ENCODE data around the gene PRG3. TPM values are rescaled to one million over a fixed set of nuclear protein-coding genes. Genes with fewer than 3 reads are reported as not detected.
"Not testable (repeated sequence)": the region's sequence is repeated elsewhere in the genome, so short reads cannot be mapped to it uniquely, and the experiment has no call there.

Gene PRG3
- total and polyA plus RNA-seq, 2 donors (not counting 1 experiment from before 2014, with no cell fraction given): not detected

DNA sequence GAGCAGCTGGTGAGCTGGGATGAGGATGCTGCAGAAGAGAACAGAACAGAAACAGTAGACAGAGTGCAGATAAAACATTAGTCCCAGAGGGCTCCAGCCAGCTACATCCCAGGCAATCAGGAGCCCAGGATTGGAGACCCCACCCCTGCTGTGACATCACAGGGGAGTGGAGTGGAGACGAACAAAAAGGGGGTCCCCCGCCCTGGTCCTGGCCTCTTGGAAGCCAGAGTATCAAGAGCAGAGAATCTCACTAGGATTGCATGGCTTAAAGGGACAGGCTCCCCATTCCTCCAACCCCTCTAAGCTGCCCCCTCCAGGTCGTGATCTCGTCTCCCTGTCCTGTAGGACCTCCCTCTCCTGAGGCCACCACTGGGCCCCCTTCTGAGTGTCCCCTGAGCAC is 42.8 kb downstream of the PRG3 start, which contains the start of gene P2RX3:
Gene P2RX3, plus strand, starts transcription at position 211 of the 400 bp plus-strand sequence. CDS start 199 bp downstream, outside the sequence.
- peaks cover 11% of the 10 kb centered on the region for H3K27me3 Mint-ChIP-seq
- Histone ChIP-seq H3K4me1 (ENCODE audit: control insufficient read depth in 2 of 2, insufficient read depth in 2 of 2, low read length in 2 of 2) (peaks cover 17 to 23% of the 10 kb centered on the region in 2 donors), H3K79me2 (ENCODE audit: control insufficient read depth, insufficient read depth, low read length) (peaks cover 28% of the 10 kb centered on the region), H3K9ac (ENCODE audit: low read length) (no peak within 1 kb of the TSS), H3K9me3 (ENCODE audit: control extremely low read depth in 1 of 3, control insufficient read depth in 2 of 3, insufficient read depth in 1 of 3, low read length in 2 of 3) (no peaks in the 10 kb centered on the region), H4K20me1 (ENCODE audit: control insufficient read depth, insufficient read depth, low read length, poor library complexity, severe bottlenecking) (no peaks in the 10 kb centered on the region), H3K27me3 (replicated peaks in 1 of 4; ENCODE audit: control extremely low read depth in 1 of 4, control insufficient read depth in 3 of 4, insufficient read depth in 4 of 4, low read length in 3 of 4) (no peaks in the 10 kb centered on the region), H3K36me3 (replicated peaks in 1 of 2; ENCODE audit: control extremely low read depth in 1 of 2, control insufficient read depth in 1 of 2, extremely low read depth in 1 of 2, insufficient read depth in 2 of 2, low read length in 1 of 2) (peaks cover 0 to 9% of the 10 kb centered on the region in 2 experiments), H3K4me3 (ENCODE audit: control extremely low read depth in 1 of 5, extremely low read depth in 1 of 5, insufficient read depth in 1 of 5, low read depth in 2 of 5, low read length in 4 of 5) (no peak within 1 kb of the TSS), H2AFZ (ENCODE audit: insufficient read depth, low read depth, low read length, poor library complexity, severe bottlenecking) (no peak within 1 kb of the TSS), H3K4me2 (replicated peaks; ENCODE audit: low read depth, low read length, poor library complexity, severe bottlenecking) (no peak within 1 kb of the TSS), H3K27ac (ENCODE audit: low read length in 2 of 2) (no peak within 1 kb of the TSS)
- peaks cover 26% of the 10 kb centered on the region for H3K4me1 Mint-ChIP-seq
- intact Hi-C loops (cut with micrococcal nuclease): loop anchor here (5.0 kb wide), 2 partner anchors 89 to 329 kb away; partner anchors contain the start of genes SLC43A3 and ZDHHC5
- WGBS (ENCODE audit: insufficient coverage): 86% methylated on average over 4 of the region's 4 CpGs
- CTCF ChIA-PET: interaction anchor here (0.8 to 1.3 kb wide), 3 partner anchors 11 to 305 kb away, joined by 3 to 6 read pairs (median 4); no protein-coding TSS in a partner anchor
- H3K4me3 Mint-ChIP-seq: no peak within 1 kb of the TSS
- H3K9me3 Mint-ChIP-seq (ENCODE audit: insufficient read depth): no peaks in the 10 kb centered on the region
- H3K27ac Mint-ChIP-seq: peak within 1 kb of the TSS; percentile 72
- POLR2A ChIA-PET: no interaction called here
- no peak for TF ChIP-seq EZH2 (IDR thresholded peaks at IDR 0.05; ENCODE audit: borderline replicate concordance, insufficient read depth, low read depth, low read length, poor library complexity, severe bottlenecking)
- TF ChIP-seq, protein P1, sequence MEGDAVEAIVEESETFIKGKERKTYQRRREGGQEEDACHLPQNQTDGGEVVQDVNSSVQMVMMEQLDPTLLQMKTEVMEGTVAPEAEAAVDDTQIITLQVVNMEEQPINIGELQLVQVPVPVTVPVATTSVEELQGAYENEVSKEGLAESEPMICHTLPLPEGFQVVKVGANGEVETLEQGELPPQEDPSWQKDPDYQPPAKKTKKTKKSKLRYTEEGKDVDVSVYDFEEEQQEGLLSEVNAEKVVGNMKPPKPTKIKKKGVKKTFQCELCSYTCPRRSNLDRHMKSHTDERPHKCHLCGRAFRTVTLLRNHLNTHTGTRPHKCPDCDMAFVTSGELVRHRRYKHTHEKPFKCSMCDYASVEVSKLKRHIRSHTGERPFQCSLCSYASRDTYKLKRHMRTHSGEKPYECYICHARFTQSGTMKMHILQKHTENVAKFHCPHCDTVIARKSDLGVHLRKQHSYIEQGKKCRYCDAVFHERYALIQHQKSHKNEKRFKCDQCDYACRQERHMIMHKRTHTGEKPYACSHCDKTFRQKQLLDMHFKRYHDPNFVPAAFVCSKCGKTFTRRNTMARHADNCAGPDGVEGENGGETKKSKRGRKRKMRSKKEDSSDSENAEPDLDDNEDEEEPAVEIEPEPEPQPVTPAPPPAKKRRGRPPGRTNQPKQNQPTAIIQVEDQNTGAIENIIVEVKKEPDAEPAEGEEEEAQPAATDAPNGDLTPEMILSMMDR (IDR thresholded peaks at IDR 0.05): no peak
- ATAC-seq (ENCODE audit: low read depth): no peak
- DNase-seq: no peak

GRCh38 chr11:57336856-57337255 is 44.1 kb downstream of the PRG3 start:
- ChIA-PET CTCF (interaction anchor here (1.4 to 3.7 kb wide), 4 partner anchors 9 to 191 kb away, joined by 3 to 24 read pairs (median 10); partner anchors contain the start of gene TNKS1BP1), POLR2A (interaction anchor here (0.6 to 3.8 kb wide), 4 partner anchors 12 to 330 kb away, joined by 3 to 41 read pairs (median 6); partner anchors contain the start of gene TNKS1BP1)
- H4K20me1 ChIP-seq (ENCODE audit: control insufficient read depth, insufficient read depth, low read length, poor library complexity, severe bottlenecking); H3K27me3 ChIP-seq (replicated peaks in 1 of 4; ENCODE audit: control extremely low read depth in 1 of 4, control insufficient read depth in 3 of 4, insufficient read depth in 4 of 4, low read length in 3 of 4); DNase-seq; H3K9me3 Mint-ChIP-seq (ENCODE audit: insufficient read depth); H3K9me3 ChIP-seq (ENCODE audit: control extremely low read depth in 1 of 3, control insufficient read depth in 2 of 3, insufficient read depth in 1 of 3, low read length in 2 of 3); ATAC-seq (ENCODE audit: low read depth); H3K4me3 ChIP-seq (ENCODE audit: control extremely low read depth in 1 of 5, extremely low read depth in 1 of 5, insufficient read depth in 1 of 5, low read depth in 2 of 5, low read length in 4 of 5): not testable (repeated sequence)
- intact Hi-C loops (cut with micrococcal nuclease): loop anchor here (5.0 kb wide), 2 partner anchors 90 to 330 kb away; partner anchors contain the start of genes SLC43A3 and ZDHHC5
- 100% methylated on average over 2 of the region's 6 CpGs for WGBS (ENCODE audit: insufficient coverage)
- Histone ChIP-seq H3K4me1 (ENCODE audit: control insufficient read depth in 2 of 2, insufficient read depth in 2 of 2, low read length in 2 of 2) (peaks cover 17 to 23% of the 10 kb centered on the region in 2 donors), H3K9ac (ENCODE audit: low read length) (peak overlapping the region; percentile 94), H2AFZ (ENCODE audit: insufficient read depth, low read depth, low read length, poor library complexity, severe bottlenecking) (peak overlapping the region; percentile 98), H3K4me2 (replicated peaks; ENCODE audit: low read depth, low read length, poor library complexity, severe bottlenecking) (peak overlapping the region; percentile 87), H3K36me3 (replicated peaks in 1 of 2; ENCODE audit: control extremely low read depth in 1 of 2, control insufficient read depth in 1 of 2, extremely low read depth in 1 of 2, insufficient read depth in 2 of 2, low read length in 1 of 2) (peaks cover 0 to 22% of the 10 kb centered on the region in 2 experiments), H3K79me2 (ENCODE audit: control insufficient read depth, insufficient read depth, low read length) (peaks cover 31% of the 10 kb centered on the region), H3K27ac (ENCODE audit: low read length in 2 of 2) (peak overlapping the region; percentile 74 to 87)
- H3K4me1 Mint-ChIP-seq: peaks cover 27% of the 10 kb centered on the region
- peak overlapping the region; percentile 97 for H3K4me3 Mint-ChIP-seq
- peak overlapping the region; percentile 99 for H3K27ac Mint-ChIP-seq
- H3K27me3 Mint-ChIP-seq: peaks cover 11% of the 10 kb centered on the region

All from B cell (primary cell).